KOPT-K1 (cell line): ENCODE results near the gene APOBEC2.
"Not testable (repeated sequence)": the region's sequence is repeated elsewhere in the genome, so short reads cannot be mapped to it uniquely, and the experiment has no call there.

Experiments
- H3K27ac ChIP-seq: fragments of 200-600 bp; sonication (generic); 2 replicates; pipeline ENCODE4 v1.5.1; 2016; ENCODE audit warnings: antibody characterized with exemption, mild to moderate bottlenecking, low read depth, low read length; ENCODE audit not compliant: poor library complexity, severe bottlenecking
- H3K36me3 ChIP-seq: fragments of 200-600 bp; sonication (generic); 2 replicates; pipeline ENCODE4 v1.5.1; 2017; ENCODE audit warnings: antibody characterized with exemption, mild to moderate bottlenecking, low read length, moderate library complexity; ENCODE audit not compliant: insufficient read depth
- H3K9me3 ChIP-seq: fragments of 200-600 bp; sonication (generic); 2 replicates; pipeline ENCODE4 v1.5.1; 2017; ENCODE audit warnings: antibody characterized with exemption, low read length, mild to moderate bottlenecking; ENCODE audit not compliant: insufficient read depth, poor library complexity, severe bottlenecking

The APOBEC2 gene

DNA sequence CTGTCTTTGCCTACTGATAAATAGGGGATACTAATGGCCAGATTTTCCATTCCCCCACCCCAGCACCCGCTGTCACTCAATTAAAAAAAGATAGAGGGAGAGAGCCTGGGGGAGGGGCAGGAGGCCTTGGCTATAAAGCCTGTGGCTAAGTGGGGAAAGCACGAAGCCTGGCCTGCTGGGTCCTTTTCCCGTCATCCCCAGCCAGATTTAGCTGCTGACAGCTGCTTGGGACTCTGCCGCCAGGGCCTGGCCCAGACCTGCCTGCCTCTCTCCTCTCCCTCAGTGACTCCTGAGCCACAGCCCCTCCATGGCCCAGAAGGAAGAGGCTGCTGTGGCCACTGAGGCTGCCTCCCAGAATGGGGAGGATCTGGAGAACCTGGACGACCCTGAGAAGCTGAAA lies at the start of gene APOBEC2:
TSS of gene APOBEC2 (plus strand) at position 162 of the 400 bp plus-strand sequence. CDS start at position 308, 146 bp downstream.
- no peaks in the 10 kb centered on the region for H3K9me3 ChIP-seq
- H3K36me3 ChIP-seq, result no peaks in the 10 kb centered on the region
- H3K27ac ChIP-seq, result peak within 1 kb of the TSS; percentile 15

GRCh38 chr6:41006217-41006616 lies 46.8 kb upstream of the APOBEC2 start:
- not testable (repeated sequence) for H3K9me3 ChIP-seq, H3K36me3 ChIP-seq, H3K27ac ChIP-seq

DNA sequence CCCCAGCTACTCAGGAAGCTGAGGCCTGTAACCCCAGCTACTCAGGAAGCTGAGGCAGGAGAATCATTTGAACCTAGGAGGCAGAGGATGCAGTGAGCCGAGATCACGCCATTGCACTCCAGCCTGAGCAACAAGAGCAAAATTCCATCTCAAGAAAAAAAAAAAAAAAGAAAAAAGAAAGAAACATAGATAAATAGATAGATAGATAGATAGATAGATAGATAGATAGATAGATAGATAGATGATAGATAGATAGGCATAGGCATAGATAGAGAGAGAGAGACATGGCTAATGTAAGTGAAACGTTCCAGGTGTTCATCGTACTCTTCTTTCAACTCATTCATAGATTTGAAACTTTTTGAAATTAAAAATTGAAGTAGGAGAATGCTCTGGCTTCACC lies 46.0 kb upstream of the APOBEC2 start:
- not testable (repeated sequence) for H3K36me3 ChIP-seq, H3K9me3 ChIP-seq, H3K27ac ChIP-seq

DNA sequence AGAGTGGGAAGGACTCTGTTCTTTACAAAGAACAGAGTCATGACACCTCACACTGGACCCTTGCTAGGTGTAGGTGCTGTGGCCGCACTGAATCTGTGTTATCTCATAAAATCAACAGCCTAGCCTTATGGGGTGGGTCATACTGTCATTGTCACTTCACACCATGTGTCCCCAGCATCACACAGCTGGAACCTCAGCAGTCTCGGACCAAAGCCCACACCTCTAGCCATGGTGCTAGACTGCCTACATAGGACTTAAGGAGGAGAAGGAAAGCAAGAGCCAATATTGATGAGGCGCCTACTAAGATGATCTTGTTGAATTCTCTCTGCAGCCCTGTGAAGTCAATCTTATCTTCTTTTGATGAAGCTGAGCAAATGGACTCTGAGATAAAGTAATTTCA lies 45.0 kb upstream of the APOBEC2 start:
- no peaks in the 10 kb centered on the region for H3K36me3 ChIP-seq
- H3K9me3 ChIP-seq, result no peaks in the 10 kb centered on the region
- H3K27ac ChIP-seq, result no peak overlapping the region

DNA sequence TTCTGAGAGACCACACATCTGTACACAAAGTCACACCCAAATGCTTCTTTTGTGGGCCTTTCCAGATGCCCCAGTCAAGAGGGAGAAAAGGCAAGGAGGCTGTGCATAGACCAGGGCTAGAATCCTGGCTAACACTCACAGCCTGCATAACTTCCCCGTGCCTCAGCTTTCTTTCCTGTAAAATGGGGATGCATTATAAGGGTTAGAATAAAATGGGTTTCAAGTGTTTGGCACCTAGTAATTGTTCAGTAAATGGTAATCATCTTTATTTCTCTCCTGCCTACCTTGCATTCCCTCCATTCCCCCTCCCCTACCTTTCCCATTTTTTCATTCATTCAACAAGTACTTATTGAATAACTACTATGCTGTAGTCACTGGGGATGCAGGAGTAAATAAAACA lies 43.3 kb upstream of the APOBEC2 start:
- Histone ChIP-seq H3K9me3 (no peaks in the 10 kb centered on the region), H3K36me3 (no peaks in the 10 kb centered on the region), H3K27ac (no peak overlapping the region)

DNA sequence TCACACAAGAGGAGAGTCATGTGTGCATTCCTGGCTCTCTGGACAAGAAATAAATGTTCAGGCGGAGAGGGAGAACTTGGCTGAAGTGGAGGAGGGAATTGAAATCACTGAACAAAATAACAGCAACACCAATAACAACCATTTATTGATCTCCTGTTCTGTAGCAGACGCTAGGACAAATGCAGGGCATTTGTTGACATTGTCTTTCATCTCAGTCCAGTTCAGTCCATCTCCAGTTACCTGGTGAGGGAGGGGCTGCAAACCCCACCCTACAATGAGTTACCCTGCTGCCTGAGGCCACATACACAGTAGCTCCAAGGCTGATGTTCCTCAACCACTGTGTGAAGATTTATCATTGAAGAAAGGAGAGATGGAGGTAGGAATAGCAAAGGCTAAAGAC lies 41.3 kb upstream of the APOBEC2 start:
- H3K9me3 ChIP-seq, result no peaks in the 10 kb centered on the region
- H3K36me3 ChIP-seq, result no peaks in the 10 kb centered on the region
- H3K27ac ChIP-seq, result no peak overlapping the region

- Histone ChIP-seq H3K9me3 (no peaks in the 10 kb centered on the region), H3K27ac (no peak overlapping the region), H3K36me3 (no peaks in the 10 kb centered on the region)
Measured at GRCh38 chr6:41013466-41014153, 39.4 kb upstream of the APOBEC2 start.

DNA sequence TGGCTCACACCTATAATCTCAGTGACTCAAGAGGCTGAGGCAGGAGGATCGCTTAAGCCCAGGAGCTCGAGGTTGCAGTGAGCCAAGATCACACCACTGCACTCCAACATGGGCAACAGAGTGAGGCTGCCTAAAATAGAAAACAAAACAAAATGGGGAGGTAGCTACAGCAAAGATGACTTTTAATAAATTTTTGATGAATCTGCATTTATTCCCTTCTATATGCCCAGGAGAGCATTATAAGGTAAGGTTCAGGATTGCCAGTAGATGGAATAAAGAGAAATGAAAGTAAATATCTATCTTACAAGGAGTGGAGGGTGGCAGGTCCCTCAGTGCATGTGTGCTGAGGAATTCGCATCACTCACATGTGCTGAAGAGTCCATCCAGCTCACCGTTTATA lies 38.2 kb upstream of the APOBEC2 start:
- H3K9me3 ChIP-seq, result no peaks in the 10 kb centered on the region
- H3K36me3 ChIP-seq, result no peaks in the 10 kb centered on the region
- H3K27ac ChIP-seq, result no peak overlapping the region

DNA sequence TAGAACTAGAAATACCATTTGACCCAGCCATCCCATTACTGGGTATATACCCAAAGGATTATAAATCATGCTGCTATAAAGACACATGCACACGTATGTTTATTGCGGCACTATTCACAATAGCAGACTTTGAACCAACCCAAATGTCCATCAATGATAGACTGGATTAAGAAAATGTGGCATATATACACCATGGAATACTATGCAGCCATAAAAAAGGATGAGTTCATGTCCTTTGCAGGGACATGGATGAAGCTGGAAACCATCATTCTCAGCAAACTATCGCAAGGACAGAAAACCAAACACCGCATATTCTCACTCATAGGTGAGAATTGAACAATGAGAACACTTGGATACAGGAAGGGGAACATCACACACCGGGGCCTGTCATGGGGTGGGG lies 37.1 kb upstream of the APOBEC2 start:
- H3K27ac ChIP-seq, H3K36me3 ChIP-seq, H3K9me3 ChIP-seq: not testable (repeated sequence)

DNA sequence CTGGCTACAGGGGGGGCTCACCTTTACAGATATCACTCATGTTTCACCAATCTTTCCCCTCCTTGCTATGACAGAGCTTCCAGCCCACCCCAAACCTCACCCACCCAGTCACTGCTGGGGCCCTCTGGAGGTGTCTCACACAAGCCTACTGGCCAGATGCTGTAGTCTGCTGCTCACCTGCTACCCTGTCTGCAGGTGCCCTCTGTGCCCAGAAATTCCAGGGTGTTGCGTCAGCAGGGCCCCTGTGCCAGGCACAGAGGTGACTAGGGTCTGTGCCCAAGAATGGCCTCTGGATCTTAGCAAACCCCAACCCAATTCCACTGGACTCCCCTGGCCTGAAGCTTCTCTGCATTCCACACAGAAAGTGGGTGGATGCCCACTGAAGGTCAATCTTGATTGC lies 35.3 kb upstream of the APOBEC2 start:
- no peaks in the 10 kb centered on the region for H3K36me3 ChIP-seq
- H3K9me3 ChIP-seq, result no peaks in the 10 kb centered on the region
- H3K27ac ChIP-seq, result no peak overlapping the region

- Histone ChIP-seq H3K9me3 (no peaks in the 10 kb centered on the region), H3K27ac (no peak overlapping the region), H3K36me3 (peaks cover 6% of the 10 kb centered on the region; the same call in 1 of the 2 replicates)
Measured at GRCh38 chr6:41021832-41022231, 31.2 kb upstream of the APOBEC2 start.

GRCh38 chr6:41022294-41022693 lies 30.7 kb upstream of the APOBEC2 start:
- H3K27ac ChIP-seq, result no peak overlapping the region
- H3K9me3 ChIP-seq, result no peaks in the 10 kb centered on the region
- H3K36me3 ChIP-seq, result peaks cover 6% of the 10 kb centered on the region; the same call in 1 of the 2 replicates

- no peaks in the 10 kb centered on the region for H3K9me3 ChIP-seq
- no peak overlapping the region for H3K27ac ChIP-seq
- H3K36me3 ChIP-seq, result peaks cover 6% of the 10 kb centered on the region; the same call in 1 of the 2 replicates
Measured at GRCh38 chr6:41023114-41023513, 29.9 kb upstream of the APOBEC2 start.

DNA sequence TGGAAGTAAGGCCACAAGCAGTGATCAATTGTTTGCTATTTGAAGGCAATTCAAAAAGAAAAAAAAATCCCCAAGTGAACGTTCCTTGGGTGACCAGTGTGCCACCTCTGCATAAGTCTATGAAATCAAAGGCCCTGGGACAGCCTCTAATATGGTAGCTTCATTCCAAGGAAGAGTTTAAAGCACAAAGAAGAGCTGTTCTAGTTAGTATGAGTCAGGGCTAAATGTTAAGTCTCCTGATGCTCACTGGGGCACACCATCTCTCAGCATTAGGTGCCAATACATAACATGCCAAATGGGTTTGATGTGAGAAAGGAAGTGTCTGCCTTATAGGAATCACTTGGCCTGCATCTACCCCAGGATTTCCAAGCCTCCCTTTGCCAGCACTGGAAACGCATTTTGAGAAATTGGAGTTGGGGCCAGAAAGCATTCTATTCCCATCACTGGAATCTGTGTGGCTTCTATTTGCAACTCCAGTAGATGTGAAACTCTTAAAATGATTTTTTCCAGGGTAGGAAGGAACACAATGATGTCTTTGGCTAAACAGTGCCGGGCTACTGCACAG lies 27.0 kb upstream of the APOBEC2 start:
- H3K9me3 ChIP-seq, result no peaks in the 10 kb centered on the region
- peaks cover 6% of the 10 kb centered on the region; the same call in 1 of the 2 replicates for H3K36me3 ChIP-seq
- H3K27ac ChIP-seq, result peak overlapping the region; percentile 96

GRCh38 chr6:41027241-41027640 lies 25.8 kb upstream of the APOBEC2 start:
- Histone ChIP-seq H3K36me3 (peaks cover 6% of the 10 kb centered on the region; the same call in 1 of the 2 replicates), H3K9me3 (no peaks in the 10 kb centered on the region), H3K27ac (peak overlapping the region; percentile 96)
